ENCODE data around the gene ACAD9.
A peak's percentile ranks its signal among the peaks of the same experiment; 100 is the strongest.

ACAD9 gene

DNA sequence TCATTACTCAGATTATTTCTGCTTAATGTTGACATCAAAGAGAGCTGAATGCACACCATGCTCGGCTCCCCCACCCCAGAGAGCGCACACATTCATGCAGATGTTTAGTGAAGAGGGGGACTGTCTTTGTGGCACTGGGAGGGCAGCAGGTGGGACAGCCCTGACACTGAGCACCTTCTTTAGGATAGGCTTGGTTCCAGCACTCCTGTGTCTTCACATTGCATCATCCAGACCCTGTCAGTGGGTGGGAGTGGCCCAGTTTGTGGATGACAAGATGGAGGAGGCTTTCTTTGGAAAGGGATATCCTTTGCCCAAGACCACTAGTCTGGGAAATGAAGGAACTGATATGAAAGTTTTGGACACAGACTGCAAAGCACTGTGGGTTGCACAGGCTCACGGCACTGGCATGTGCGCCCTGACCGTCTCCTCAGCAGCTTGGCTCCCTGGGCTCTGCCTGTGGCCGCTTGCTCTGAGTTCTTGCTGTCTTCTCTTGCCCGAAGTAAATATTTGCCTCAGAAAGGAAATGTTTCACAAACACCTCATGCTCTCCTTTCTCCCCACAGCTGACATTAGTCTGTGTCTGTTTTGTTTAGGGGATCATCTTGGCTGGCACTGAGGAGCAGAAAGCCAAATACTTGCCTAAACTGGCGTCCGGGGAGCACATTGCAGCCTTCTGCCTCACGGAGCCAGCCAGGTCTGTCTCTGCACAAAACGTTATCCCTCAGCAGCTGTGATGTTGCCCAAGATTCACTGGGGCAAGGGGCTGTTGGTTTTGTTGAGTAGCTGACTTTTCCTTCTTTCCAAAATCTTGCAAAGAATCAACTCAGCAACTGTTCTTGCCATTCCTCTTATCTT lies 16.6 kb downstream of the ACAD9 start:
- no peak overlapping the region for H3K4me3 Mint-ChIP-seq
- peaks cover 32% of the 10 kb centered on the region for H3K36me3 Mint-ChIP-seq
- no peaks in the 10 kb centered on the region for H3K9me3 Mint-ChIP-seq
- DNase-seq (ENCODE audit: low spot score in 2 of 2) (no peak), ATAC-seq (ENCODE audit: low read depth) (no peak)
- no peaks in the 10 kb centered on the region for H3K27me3 Mint-ChIP-seq
- no peak overlapping the region for H3K27ac Mint-ChIP-seq
- H3K4me1 Mint-ChIP-seq = no peaks in the 10 kb centered on the region

DNA sequence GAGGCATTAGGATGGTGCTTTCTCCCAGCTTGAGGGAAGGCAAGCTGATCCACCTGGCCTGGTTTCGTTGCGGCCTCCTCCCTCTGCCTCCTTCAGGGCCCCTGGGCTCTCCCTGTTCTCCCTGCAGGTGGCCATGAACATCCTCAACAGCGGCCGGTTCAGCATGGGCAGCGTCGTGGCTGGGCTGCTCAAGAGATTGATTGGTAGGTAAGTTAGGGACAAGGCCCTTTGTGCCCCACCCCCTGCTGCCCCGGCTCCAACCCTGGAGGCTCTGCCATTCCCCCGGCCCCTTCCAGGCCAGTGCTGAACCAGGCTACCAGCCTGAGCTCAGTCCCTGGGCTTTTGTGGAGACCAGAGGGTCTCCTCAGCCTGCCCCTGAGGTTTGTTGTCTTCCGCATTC lies 23.0 kb downstream of the ACAD9 start:
- Mint-ChIP-seq H3K27ac (no peak overlapping the region), H3K36me3 (peaks cover 40% of the 10 kb centered on the region), H3K27me3 (no peaks in the 10 kb centered on the region), H3K9me3 (no peaks in the 10 kb centered on the region), H3K4me1 (no peaks in the 10 kb centered on the region), H3K4me3 (no peak overlapping the region)
- no peak for ATAC-seq (ENCODE audit: low read depth)
- no peak for DNase-seq (ENCODE audit: low spot score in 2 of 2)

DNA sequence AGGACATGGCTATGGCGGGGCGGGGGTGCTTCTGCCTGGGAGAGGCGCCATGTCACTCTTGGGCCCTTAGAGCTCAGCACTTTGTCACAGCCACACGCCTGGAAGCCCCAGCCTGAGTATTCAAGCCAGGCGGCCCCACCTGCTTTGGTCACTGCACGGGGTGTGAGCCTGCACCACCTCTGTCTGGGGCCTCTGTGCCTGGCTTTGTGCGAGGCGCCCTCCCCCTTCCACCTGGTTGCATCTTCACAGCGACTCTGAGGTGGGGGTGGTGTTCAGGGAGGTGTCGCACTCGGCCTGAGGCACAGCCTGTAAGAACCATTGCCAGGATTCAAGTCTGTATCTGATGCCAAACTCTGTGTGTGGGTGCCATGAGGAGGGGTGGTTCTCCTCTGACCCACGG lies 24.1 kb downstream of the ACAD9 start:
- Mint-ChIP-seq H3K27ac (no peak overlapping the region), H3K4me1 (no peaks in the 10 kb centered on the region), H3K4me3 (no peak overlapping the region), H3K36me3 (peaks cover 39% of the 10 kb centered on the region), H3K27me3 (no peaks in the 10 kb centered on the region), H3K9me3 (no peaks in the 10 kb centered on the region)
- no peak for ATAC-seq (ENCODE audit: low read depth)
- no peak for DNase-seq (ENCODE audit: low spot score in 2 of 2)

DNA sequence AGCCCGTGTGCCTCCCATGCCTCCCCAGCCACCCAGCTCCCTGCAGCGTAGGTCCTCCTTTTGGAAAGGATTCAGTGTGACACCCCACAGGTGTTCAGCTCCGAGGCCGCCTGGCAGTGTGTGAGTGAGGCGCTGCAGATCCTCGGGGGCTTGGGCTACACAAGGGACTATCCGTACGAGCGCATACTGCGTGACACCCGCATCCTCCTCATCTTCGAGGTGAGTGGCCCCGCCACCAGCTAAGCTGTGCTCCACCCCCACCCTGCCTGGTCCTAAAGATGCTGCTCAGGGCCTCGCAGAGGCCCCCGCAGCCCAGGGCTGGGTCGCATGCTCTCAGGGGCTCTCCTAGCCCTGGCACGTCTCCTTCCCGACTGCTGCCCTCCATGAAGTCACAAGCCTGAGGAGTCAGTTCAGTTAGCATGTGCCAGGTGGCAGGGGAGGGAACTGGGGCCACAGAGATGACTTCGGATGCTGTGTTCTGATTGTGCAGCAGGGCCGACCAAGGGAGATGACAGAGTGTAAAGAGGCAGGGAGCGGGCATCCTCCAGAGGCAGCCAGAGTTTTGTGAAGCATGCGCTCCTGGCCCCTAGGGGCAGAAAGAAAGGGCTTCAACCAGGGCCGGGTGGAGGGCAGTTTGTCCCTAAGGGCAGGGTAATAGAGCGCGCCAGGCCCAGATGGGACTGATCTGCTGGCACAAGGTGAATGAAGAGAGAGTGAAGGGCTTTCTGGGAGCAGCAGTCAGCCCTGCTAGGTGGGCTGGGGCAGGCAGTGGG lies 26.8 kb downstream of the ACAD9 start:
- peaks cover 27% of the 10 kb centered on the region for H3K36me3 Mint-ChIP-seq
- no peaks in the 10 kb centered on the region for H3K27me3 Mint-ChIP-seq
- no peak overlapping the region for H3K4me3 Mint-ChIP-seq
- no peaks in the 10 kb centered on the region for H3K4me1 Mint-ChIP-seq
- ATAC-seq (ENCODE audit: low read depth) = no peak
- DNase-seq (ENCODE audit: low spot score in 2 of 2) = no peak
- no peaks in the 10 kb centered on the region for H3K9me3 Mint-ChIP-seq
- no peak overlapping the region for H3K27ac Mint-ChIP-seq

DNA sequence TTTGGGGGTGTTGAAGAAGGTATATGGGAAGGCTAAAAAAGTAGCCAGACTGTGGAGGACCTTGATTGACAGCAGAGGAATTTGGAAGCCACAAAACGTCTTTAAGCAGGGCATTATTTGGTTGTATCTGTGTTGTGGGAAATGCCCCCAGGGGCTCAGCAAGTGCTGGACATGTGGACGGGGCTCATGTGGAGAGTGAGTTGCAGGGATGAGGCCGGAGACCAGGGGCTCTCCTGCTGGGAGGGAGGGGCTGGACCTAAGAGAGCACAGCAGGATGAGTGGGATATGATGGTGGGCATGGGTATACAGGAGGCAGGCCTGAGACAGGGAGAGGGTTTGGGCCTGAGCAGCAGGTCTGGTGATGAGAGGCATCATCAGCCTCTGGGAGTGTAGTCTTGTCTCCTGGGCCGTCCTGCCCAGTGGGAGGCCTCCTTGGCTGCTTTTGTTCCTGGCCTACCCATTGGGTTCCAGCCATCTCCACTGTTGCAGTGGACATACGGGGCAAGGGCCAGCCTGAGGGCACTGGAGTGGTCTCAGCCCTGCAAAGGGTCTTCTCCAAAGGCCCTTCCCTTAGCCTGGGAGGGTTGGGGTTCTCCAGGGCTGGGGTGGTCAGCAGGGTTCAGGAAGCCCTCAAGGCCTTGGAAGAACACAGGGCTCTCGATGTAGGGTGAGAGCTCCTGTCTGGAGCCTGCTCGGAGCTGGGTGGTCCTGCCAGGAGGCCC lies 27.5 kb downstream of the ACAD9 start:
- Mint-ChIP-seq H3K9me3 (no peaks in the 10 kb centered on the region), H3K27me3 (no peaks in the 10 kb centered on the region), H3K4me3 (no peak overlapping the region), H3K4me1 (no peaks in the 10 kb centered on the region), H3K36me3 (peaks cover 22% of the 10 kb centered on the region), H3K27ac (no peak overlapping the region)
- ATAC-seq (ENCODE audit: low read depth) (no peak), DNase-seq (ENCODE audit: low spot score in 2 of 2) (no peak)

DNA sequence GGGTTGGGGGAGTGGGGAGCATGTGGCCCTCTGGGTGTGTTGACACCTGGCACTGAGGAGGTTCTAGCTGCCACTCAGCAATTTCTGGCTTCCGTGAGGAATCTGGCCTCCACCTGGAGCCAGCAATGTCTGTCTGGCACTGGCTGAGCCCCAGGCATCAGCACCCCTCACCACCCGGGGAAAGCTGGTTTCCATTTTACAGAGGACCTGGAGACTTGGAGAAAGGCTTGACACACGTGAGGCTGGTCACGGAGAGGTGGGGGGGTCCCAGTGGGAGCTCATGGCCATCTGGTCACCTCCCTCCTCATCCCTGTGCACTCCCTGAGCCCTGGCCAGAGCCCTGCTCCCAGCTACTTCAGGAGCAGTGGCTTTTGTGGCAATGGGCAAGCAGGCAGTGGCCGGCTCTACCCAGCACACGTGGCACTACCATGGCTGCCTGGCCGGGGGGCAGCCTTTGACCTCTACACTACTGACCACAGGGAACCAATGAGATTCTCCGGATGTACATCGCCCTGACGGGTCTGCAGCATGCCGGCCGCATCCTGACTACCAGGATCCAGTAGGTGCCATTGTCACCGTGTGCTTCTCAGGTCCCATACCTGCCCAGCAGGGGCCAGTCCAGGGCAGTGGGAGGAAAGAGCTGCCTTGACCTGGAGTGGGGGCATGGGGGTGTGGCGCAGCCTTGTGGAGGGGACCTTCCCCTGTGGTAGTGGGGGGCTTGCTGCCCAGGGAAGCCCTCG lies 28.5 kb downstream of the ACAD9 start:
- no peaks in the 10 kb centered on the region for H3K27me3 Mint-ChIP-seq
- H3K4me3 Mint-ChIP-seq = no peak overlapping the region
- H3K4me1 Mint-ChIP-seq = no peaks in the 10 kb centered on the region
- H3K36me3 Mint-ChIP-seq = peaks cover 24% of the 10 kb centered on the region
- ATAC-seq (ENCODE audit: low read depth) = no peak
- no peaks in the 10 kb centered on the region for H3K9me3 Mint-ChIP-seq
- no peak for DNase-seq (ENCODE audit: low spot score in 2 of 2)
- H3K27ac Mint-ChIP-seq = no peak overlapping the region

DNA sequence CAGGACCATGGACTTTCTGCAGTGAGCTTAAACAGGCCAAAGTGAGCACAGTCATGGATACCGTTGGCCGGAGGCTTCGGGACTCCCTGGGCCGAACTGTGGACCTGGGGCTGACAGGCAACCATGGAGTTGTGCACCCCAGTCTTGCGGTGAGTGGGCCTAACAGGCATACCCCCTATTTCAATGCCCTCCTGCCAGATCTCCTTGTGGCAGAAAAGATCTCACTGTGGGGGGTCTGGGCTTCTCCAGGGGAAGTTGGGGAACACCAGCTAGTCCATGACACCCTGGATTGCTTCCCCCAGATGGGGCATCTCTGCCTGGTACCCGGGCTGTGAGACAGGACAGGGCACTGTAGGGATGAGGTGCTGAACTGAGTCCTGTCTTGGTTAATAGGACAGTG lies 29.5 kb downstream of the ACAD9 start:
- ATAC-seq (ENCODE audit: low read depth) = no peak
- H3K27ac Mint-ChIP-seq = no peak overlapping the region
- no peak for DNase-seq (ENCODE audit: low spot score in 2 of 2)
- H3K4me3 Mint-ChIP-seq = no peak overlapping the region
- H3K36me3 Mint-ChIP-seq = peaks cover 26% of the 10 kb centered on the region
- no peaks in the 10 kb centered on the region for H3K9me3 Mint-ChIP-seq
- H3K27me3 Mint-ChIP-seq = no peaks in the 10 kb centered on the region
- H3K4me1 Mint-ChIP-seq = no peaks in the 10 kb centered on the region

DNA sequence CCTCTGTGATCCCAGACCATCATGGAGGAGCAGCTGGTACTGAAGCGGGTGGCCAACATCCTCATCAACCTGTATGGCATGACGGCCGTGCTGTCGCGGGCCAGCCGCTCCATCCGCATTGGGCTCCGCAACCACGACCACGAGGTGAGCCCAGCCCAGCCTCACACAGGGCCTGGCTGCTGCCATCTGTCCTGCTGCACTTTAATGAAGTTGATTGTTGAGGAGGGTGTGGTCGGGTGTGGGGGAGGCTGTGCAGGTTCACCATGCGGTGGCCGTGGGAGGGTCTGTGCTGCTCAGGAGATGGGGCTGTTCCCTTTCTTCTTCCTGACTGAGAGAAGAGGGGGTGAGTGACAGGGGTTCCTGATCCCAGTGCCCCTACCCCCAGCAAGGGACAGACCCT lies 30.6 kb downstream of the ACAD9 start:
- no peaks in the 10 kb centered on the region for H3K4me1 Mint-ChIP-seq
- peaks cover 19% of the 10 kb centered on the region for H3K36me3 Mint-ChIP-seq
- H3K4me3 Mint-ChIP-seq = no peak overlapping the region
- H3K9me3 Mint-ChIP-seq = no peaks in the 10 kb centered on the region
- H3K27me3 Mint-ChIP-seq = no peaks in the 10 kb centered on the region
- no peak for ATAC-seq (ENCODE audit: low read depth)
- DNase-seq (ENCODE audit: low spot score in 2 of 2) = no peak
- no peak overlapping the region for H3K27ac Mint-ChIP-seq

DNA sequence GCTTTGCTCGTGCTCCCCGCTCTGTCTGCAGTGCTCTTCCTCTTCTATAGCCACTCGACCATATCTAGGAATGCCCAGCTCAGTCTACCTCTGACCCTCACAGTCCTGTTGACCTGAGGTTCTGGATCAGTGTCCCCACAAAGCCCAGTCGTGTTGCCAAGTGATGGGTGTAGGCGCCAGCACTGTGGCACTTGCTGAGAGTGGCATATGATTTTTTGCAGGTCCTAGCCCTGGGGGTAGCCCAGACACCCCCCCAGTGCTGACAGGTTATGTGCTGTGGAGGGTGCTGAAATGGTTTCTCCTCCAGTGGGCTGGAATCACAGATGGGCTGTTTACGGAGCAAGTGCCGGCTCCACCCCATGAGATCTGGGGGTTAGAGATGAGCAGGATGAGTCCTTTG lies 32.5 kb downstream of the ACAD9 start:
- peaks cover 13% of the 10 kb centered on the region for H3K36me3 Mint-ChIP-seq
- no peaks in the 10 kb centered on the region for H3K9me3 Mint-ChIP-seq

DNA sequence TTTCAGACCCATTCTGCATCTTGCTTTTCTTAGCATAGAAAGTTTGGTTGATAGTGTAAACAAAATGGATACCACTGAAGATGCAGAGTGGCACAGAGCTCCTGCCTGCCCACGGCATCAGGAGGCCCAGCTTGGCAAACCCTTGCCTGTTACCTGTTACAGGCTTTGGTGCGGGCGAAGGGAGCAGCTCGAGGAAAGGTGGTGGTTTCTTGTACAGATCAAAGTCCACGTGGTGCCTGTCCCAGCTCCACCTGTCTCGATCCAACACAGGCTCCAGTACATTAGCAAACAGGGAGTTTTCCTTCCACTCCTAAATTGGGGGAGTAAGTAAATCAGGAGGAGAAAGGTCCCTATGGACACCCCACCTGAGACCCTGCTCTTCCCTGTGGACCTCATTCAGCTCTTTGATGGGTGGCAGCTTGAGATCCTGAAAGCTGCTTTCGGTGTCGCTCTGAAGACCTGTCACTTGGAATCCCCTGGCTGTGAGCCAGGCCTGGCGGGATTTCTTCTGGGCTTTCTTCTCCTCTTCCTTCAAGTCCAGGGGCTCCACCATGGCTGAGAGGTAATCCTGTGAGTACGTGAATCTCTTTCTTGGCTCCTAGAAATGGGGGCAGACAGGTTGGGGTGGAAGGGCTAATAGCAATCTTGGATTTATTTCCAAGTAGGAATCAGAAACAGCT lies 35.7 kb downstream of the ACAD9 start:
- Mint-ChIP-seq H3K36me3 (peaks cover 25% of the 10 kb centered on the region), H3K4me3 (no peak overlapping the region), H3K27me3 (no peaks in the 10 kb centered on the region), H3K27ac (peak overlapping the region; percentile 22), H3K4me1 (peaks cover 6% of the 10 kb centered on the region), H3K9me3 (peaks cover 2% of the 10 kb centered on the region)
- ATAC-seq (ENCODE audit: low read depth) (no peak), DNase-seq (ENCODE audit: low spot score in 2 of 2) (no peak)

More for the DNA sequence above, 32.5 kb downstream of the ACAD9 start:
- ATAC-seq (ENCODE audit: low read depth) = no peak
- no peaks in the 10 kb centered on the region for H3K4me1 Mint-ChIP-seq
- no peak overlapping the region for H3K4me3 Mint-ChIP-seq
- H3K27me3 Mint-ChIP-seq = no peaks in the 10 kb centered on the region
- no peak for DNase-seq (ENCODE audit: low spot score in 2 of 2)
- no peak overlapping the region for H3K27ac Mint-ChIP-seq

DNA sequence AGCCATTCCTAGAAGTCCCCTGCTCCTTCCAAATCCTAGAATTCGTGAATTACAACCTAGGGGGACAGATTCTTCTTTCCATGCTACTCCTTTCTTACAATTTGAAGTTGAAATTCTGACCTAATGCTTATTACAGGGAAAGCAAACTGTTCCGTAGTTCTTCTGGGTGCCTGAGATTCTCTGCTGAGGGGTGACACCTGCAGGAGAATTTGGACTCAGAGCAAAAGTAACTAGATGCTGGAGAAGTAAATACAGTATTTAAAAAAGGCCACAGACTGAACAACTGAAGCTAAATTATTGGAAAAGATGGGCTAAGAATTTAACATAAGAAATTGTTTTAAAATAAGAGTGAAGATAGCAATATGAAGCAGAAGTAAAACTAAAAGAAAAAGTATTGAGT lies 37.9 kb downstream of the ACAD9 start:
- no peak for ATAC-seq (ENCODE audit: low read depth)

DNA sequence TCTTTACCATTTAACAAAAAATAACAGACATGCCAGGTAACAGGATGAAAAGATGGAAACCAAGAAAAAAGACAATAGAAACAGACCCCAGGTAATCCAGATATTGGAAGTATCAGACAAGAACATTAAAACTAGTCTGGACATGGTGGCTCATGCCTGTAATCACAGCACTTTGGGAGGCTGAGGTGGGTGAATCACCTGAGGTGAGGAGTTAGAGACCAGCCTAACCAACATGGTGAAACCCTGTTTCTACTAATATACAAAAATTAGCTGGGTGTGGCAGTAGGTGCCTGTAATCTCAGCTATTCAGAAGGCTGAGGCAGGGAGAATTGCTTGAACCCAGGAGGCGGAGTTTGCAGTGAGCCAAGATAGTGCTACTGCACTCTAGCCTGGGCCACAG lies 40.6 kb downstream of the ACAD9 start:
- peaks cover 20% of the 10 kb centered on the region for H3K36me3 Mint-ChIP-seq
- H3K27me3 Mint-ChIP-seq = no peaks in the 10 kb centered on the region
- no peak overlapping the region for H3K27ac Mint-ChIP-seq
- H3K4me1 Mint-ChIP-seq = peaks cover 13% of the 10 kb centered on the region
- ATAC-seq (ENCODE audit: low read depth) (no peak), DNase-seq (ENCODE audit: low spot score in 2 of 2) (no peak)
- H3K4me3 Mint-ChIP-seq = no peak overlapping the region
- peaks cover 7% of the 10 kb centered on the region for H3K9me3 Mint-ChIP-seq

More for the DNA sequence above, 37.9 kb downstream of the ACAD9 start:
- Mint-ChIP-seq H3K36me3 (peaks cover 23% of the 10 kb centered on the region), H3K27me3 (no peaks in the 10 kb centered on the region), H3K27ac (peak overlapping the region; percentile 42), H3K4me3 (no peak overlapping the region), H3K9me3 (peaks cover 5% of the 10 kb centered on the region), H3K4me1 (peaks cover 6% of the 10 kb centered on the region)
- DNase-seq (ENCODE audit: low spot score in 2 of 2) = no peak

DNA sequence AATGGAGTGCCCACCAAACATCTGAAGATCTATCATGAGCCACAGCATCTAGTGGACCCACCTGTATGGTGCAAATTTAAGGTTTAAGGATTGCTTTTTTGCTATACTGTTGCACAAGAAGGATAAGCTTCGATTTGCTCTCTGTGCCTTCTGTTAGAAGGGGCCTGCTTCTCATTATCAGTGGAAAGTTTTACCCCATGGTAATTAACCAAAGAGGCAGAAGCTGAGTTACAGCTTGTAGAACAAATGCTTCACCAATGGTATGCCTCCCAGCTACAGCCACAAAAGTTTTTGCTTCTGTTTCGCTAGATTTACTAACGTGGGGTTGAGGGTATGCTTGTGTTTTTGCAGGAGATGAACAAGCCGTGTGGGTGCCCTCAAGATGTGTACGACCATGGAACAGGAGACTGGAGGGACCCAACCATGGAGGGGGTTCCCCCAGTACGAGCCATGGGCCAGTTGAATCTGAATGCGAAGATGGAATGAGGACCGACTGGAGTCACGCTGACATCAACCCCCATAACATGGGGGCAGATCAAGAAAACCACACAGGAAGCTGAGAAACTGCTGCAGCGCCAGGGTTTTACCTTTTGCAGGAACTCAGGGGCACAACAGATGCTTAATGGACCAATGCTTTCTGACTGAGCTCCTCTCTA lies 43.5 kb downstream of the ACAD9 start:
- no peaks in the 10 kb centered on the region for H3K27me3 Mint-ChIP-seq
- peak overlapping the region; percentile 35 for H3K4me3 Mint-ChIP-seq
- no peak overlapping the region for H3K27ac Mint-ChIP-seq
- peaks cover 7% of the 10 kb centered on the region for H3K9me3 Mint-ChIP-seq
- DNase-seq (ENCODE audit: low spot score in 2 of 2) = no peak
- peak; percentile 38 for ATAC-seq (ENCODE audit: low read depth)
- H3K4me1 Mint-ChIP-seq = peaks cover 7% of the 10 kb centered on the region
- peaks cover 10% of the 10 kb centered on the region for H3K36me3 Mint-ChIP-seq

Data from memory B cell (primary cell).